Muscle layer of colon (tissue), 2 donors: ENCODE data around the gene TBX6.
A peak's percentile ranks its signal among the peaks of the same experiment; 100 is the strongest.

Experiments
- H3K27ac ChIP-seq: one replicate; pipeline ENCODE4 v1.7.0; 2013; ENCODE audit warnings: low read depth, mild to moderate bottlenecking, low read length, moderate library complexity
- H3K27me3 ChIP-seq, 2 donors: one replicate each; pipeline ENCODE4 v1.7.0; 2013; ENCODE audit warnings: low read length in 2 of 2, mild to moderate bottlenecking in 2 of 2; ENCODE audit not compliant: insufficient read depth in 2 of 2, control insufficient read depth in 1 of 2
- H3K36me3 ChIP-seq: one replicate; pipeline ENCODE4 v1.7.0; 2013; ENCODE audit warnings: mild to moderate bottlenecking, low read length; ENCODE audit not compliant: insufficient read depth
- H3K4me1 ChIP-seq: one replicate; pipeline ENCODE4 v1.7.0; 2013; ENCODE audit warnings: mild to moderate bottlenecking, low read length; ENCODE audit not compliant: insufficient read depth
- H3K4me3 ChIP-seq, 2 donors: one replicate each; pipeline ENCODE4 v1.7.0; 2013; ENCODE audit warnings: low read length in 2 of 2, low read depth in 1 of 2, mild to moderate bottlenecking in 1 of 2, moderate library complexity in 1 of 2
- H3K9ac ChIP-seq: one replicate; pipeline ENCODE4 v1.7.0; 2013; ENCODE audit warnings: low read length
- H3K9me3 ChIP-seq: one replicate; pipeline ENCODE4 v1.7.0; 2013; ENCODE audit warnings: mild to moderate bottlenecking, low read length
- donor health status: abdominal sarcoma.
- donor health status: Adenocarcinoma of cecum.

TBX6 gene

DNA sequence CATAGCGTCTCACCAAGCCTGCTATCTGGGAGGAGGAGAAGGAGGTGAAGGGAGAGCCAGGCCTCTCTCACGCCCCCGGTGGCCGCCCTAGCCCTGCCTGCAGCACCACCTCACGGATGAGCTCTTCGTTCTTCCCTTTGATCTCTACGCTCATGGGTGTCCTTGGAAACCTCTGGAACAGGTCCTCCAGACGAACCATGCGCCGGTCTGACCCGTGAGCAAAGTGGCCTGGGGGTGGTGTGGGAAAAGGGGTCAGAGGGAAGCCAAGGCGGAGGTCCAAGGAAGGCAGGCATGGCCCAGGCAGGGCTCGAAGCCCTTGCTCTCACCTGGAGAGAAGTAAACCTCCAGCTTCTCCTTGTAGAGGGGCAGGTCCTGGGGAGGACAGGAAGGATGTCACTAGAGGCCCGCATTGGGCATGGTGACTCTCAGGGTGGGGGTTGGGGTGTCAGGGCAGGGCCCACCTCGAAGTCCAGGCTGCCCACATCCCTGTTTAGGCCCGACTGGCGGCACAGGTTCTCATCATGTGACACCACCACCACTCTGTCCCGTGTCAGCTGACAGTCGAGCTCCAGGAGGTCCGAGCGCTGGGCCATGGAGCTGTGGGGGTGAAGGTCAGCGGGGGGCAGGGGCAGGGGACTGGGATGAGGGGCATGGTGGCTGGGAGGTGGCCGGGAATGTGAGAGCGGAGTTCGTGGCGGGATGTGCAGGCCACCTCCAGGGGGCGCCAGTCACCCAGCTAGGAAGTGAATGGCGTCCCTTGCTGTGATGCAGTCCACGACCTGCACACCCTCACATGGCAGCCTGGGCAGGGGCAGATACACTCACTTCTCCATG lies 20.7 kb upstream of the TBX6 start:
- peaks cover 5% of the 10 kb centered on the region for H3K4me1 ChIP-seq
- H3K27ac ChIP-seq = no peak overlapping the region
- no peak overlapping the region for H3K9ac ChIP-seq

DNA sequence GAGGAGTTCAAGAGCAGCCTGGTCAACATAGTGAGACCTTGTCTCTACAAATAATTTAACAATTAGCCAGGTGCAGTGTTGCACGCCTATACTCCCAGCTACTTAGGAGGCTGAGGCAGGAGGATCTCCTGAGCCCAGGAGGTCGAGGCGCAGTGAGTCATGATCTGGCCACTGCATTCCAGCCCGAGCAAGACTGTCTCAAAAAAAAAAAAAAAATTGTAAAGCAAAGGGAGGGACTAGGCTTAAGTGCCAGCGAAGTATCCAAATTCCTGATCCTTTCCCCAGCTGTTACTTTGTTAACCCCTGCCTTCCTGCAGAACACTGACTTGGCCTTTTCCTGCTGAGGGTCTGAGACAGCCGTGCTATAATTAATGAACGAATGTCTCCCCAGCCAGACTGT lies 18.9 kb upstream of the TBX6 start:
- Histone ChIP-seq H3K9me3 (no peaks in the 10 kb centered on the region), H3K4me1 (peaks cover 5% of the 10 kb centered on the region), H3K27ac (no peak overlapping the region), H3K27me3 (no peaks in the 10 kb centered on the region), H3K4me3 (no peak overlapping the region), H3K9ac (no peak overlapping the region), H3K36me3 (peaks cover 39% of the 10 kb centered on the region)

More for the DNA sequence above, 20.7 kb upstream of the TBX6 start:
- H3K9me3 ChIP-seq = no peaks in the 10 kb centered on the region
- no peak overlapping the region for H3K4me3 ChIP-seq
- H3K36me3 ChIP-seq = peaks cover 49% of the 10 kb centered on the region
- no peaks in the 10 kb centered on the region for H3K27me3 ChIP-seq

DNA sequence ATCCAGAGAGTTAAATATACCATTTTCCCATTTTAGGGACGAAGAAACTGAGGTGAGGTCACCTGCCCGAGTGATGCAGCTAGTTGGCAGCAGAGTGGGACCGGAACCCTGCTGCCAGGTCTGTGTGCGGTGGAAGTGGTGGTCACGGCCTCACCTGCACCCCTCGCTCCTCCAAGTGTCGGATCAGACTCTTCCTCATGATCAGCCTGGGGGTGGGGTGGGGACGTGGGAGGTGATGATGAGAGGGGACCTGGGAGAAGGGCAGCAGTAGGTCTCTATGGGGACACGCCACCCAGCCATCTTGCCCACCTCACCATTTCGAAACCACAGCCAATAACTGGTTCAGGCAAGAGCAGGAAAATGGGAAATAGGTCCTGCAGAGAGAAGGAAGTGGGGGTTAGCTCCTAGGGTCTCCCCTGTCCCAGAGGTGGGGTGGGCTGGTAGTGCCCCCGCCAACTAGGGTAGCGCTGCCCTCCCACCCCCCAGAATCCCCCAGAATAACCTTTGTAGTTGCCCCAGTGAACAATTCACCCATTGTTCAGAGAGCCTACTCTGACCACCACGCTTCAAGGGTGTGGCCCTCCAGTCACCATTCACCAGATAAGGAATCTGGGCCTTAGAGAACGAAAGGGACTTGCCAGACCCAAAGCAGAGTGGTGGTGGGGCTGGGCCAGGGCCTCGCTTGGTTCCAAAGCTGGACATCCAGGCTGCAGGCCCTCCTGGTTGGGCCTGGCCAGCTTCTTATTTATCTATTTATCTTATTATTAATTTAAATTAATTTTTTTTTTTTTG lies 16.5 kb upstream of the TBX6 start:
- no peaks in the 10 kb centered on the region for H3K9me3 ChIP-seq
- peaks cover 35% of the 10 kb centered on the region for H3K36me3 ChIP-seq
- H3K27me3 ChIP-seq = no peaks in the 10 kb centered on the region
- H3K27ac ChIP-seq = no peak overlapping the region
- H3K9ac ChIP-seq = no peak overlapping the region
- peaks cover 1% of the 10 kb centered on the region for H3K4me1 ChIP-seq
- no peak overlapping the region for H3K4me3 ChIP-seq

- no peak overlapping the region for H3K9ac ChIP-seq
- H3K27ac ChIP-seq = no peak overlapping the region
- no peak overlapping the region for H3K4me3 ChIP-seq
- H3K36me3 ChIP-seq = peaks cover 21% of the 10 kb centered on the region
- no peaks in the 10 kb centered on the region for H3K4me1 ChIP-seq
- H3K27me3 ChIP-seq = no peaks in the 10 kb centered on the region
- no peaks in the 10 kb centered on the region for H3K9me3 ChIP-seq
These were observed 12.8 kb upstream of the TBX6 start for GRCh38 chr16:30104492-30104891.

GRCh38 chr16:30104090-30104489 lies 12.4 kb upstream of the TBX6 start:
- Histone ChIP-seq H3K4me3 (no peak overlapping the region), H3K36me3 (peaks cover 21% of the 10 kb centered on the region), H3K9ac (no peak overlapping the region), H3K27me3 (no peaks in the 10 kb centered on the region), H3K9me3 (no peaks in the 10 kb centered on the region), H3K4me1 (no peaks in the 10 kb centered on the region), H3K27ac (no peak overlapping the region)

DNA sequence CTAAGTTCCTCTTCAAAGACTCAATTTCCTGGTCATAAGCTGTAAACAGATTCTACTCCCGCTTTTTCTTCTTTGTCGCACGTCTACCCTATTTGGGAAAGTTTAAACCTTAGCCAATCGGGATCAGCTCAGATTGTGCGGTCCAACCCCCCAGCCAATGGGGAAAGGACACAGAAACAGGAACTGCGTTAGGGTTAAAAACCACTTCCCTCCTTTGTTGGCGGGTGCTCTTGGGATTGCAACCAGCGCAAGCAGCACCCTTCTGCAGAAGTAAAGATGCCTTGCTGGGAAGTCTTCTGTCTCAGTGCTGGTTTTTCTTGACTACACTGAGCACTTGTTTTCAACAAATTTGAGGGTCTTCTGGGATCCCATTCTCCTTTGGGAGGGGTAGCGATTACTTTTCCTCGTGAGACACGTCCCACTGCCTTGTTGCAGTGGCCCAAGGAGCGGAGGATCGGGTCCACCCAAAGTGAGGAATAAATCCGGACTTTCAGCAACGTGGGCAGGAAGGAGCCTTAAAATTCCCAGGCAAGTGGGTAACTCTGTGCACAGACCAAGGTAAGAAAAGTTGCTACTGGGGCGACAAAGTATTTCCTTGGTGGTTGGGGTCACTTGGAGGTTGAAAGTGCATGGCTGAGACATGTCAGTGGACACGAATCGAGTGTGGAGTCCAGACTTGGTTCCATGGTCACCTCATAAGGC lies 5.3 kb upstream of the TBX6 start:
- H3K4me1 ChIP-seq = peaks cover 25% of the 10 kb centered on the region
- H3K36me3 ChIP-seq = peaks cover 14% of the 10 kb centered on the region
- H3K27me3 ChIP-seq = no peaks in the 10 kb centered on the region
- H3K4me3 ChIP-seq = peak overlapping the region; percentile 47 to 67
- peak overlapping the region; percentile 95 for H3K27ac ChIP-seq
- no peaks in the 10 kb centered on the region for H3K9me3 ChIP-seq
- peak overlapping the region; percentile 76 for H3K9ac ChIP-seq

DNA sequence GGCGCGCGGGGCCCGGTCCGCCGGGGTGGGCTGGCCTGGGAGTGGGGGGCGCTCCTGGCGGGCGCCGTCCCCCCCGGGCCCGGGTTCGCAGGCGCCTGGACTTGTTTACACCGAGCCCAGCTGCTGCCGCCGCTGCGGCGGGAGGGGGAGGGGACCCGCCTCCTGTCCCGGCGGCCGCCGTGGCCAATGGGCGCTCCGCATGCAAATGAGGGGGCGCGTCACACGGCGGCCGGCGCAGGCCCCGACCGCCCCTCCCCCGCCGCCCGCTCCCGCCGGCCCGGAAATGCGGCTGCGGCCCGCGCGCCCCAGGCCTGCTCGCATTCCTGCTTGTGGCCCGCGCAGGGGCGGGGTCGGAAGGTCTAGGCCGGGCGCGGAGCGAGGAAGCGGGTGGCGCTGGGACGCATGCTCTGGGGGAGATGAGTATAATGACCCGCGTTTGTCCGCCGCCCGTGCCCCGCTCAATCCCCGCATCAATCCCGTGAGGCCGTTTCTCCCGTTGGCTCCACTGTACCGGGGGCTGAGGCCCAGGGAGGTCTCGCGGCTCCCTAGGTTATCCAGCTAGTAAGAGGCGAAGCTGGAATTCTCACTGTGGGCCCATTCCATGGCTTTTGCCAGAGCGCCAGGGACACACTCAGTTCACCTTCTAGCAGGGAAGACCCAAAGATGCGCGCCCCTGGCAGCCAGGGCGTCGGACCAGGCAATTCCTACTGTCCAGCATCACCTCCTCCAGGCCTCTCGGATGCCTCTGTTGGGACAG lies 4.6 kb upstream of the TBX6 start, which contains the start of gene YPEL3:
Gene YPEL3, minus strand, starts transcription at position 109 of the 757 bp plus-strand sequence. CDS start 731 bp downstream, outside the sequence.
- Histone ChIP-seq H3K4me1 (peaks cover 25% of the 10 kb centered on the region), H3K4me3 (peak within 1 kb of the TSS; percentile 75 to 93), H3K9me3 (no peaks in the 10 kb centered on the region), H3K27ac (peak within 1 kb of the TSS; percentile 95), H3K27me3 (no peaks in the 10 kb centered on the region), H3K9ac (peak within 1 kb of the TSS; percentile 82), H3K36me3 (peaks cover 14% of the 10 kb centered on the region)

GRCh38 chr16:30095166-30096078 lies 3.7 kb upstream of the TBX6 start:
- Histone ChIP-seq H3K4me3 (peak overlapping the region; percentile 75 to 93), H3K27me3 (no peaks in the 10 kb centered on the region), H3K27ac (peak overlapping the region; percentile 93), H3K4me1 (peaks cover 25% of the 10 kb centered on the region), H3K9ac (peak overlapping the region; percentile 82), H3K36me3 (peaks cover 14% of the 10 kb centered on the region), H3K9me3 (no peaks in the 10 kb centered on the region)

DNA sequence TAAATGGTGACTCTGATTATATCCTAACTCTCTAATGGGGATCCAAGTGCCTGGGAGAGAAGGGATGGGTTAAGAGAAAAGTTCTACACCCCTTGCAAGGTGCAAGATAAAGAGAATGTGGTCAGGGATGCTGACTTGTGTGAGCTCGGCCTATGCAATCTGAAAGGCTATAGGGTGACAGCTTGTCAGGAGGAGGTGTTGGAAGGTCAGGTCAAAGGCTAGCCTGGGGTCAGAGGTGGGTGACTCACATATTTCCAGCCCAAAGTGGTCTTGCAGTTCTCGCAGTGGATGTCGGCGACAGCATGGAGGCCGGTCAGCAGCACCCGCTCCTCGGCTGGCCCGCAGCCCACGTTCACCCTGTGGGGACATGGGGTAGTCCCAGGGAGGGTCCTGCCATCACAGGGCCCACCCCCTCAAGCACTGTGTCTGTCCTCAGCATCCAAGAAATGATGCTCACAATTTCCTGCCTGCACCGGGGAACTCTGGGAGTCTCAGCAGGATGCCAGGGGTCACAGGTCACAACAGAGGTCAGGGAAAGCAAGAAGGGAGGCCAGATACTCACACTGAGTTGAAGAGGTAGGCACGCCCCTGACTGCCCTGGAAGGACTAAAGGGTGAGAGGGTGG lies 2.9 kb upstream of the TBX6 start:
- peak overlapping the region; percentile 93 for H3K27ac ChIP-seq
- peak overlapping the region; percentile 75 to 93 for H3K4me3 ChIP-seq
- H3K4me1 ChIP-seq = peaks cover 25% of the 10 kb centered on the region
- H3K9ac ChIP-seq = peak overlapping the region; percentile 82
- H3K27me3 ChIP-seq = no peaks in the 10 kb centered on the region
- no peaks in the 10 kb centered on the region for H3K9me3 ChIP-seq
- H3K36me3 ChIP-seq = peaks cover 14% of the 10 kb centered on the region
